ENCODE data around the gene NFYA.

DNA sequence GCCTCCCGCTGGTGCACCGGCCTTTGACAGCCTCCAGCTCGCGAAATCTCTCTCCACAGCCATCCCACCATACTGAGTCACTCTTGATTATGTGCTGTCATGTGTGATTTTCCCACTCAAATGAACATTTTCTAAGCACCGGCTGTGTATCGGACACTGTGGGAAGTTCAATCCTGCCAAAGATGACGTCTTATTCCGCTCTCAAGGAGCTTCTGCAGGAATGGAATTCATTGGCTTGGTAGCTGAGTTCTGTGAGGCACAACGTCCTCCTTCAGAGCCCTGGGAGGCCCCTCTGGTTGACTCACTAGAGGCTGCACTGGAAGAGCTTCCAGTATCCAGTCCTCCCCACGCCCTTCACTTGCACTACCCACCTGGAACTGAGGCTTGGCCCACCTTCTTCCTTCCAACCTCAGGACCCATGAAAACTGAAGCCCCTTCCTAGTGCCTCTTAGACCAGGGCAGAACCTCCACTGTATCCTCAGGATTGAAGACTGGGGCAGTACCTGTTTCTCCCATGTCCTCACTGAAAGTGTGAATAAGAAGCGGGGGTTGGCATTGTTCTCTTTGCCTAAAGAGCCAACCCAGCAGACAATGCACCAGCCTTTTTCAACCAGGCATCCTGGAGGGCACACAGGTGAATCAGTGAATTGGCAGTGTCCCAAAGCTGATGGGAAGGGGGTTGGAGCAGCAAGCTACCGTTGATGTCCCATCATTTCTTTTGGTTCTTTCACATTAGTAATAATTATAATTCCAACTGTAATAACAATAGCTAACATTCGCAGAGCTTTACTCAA is 35.5 kb upstream of the NFYA start:
- TF ChIP-seq, protein P1, sequence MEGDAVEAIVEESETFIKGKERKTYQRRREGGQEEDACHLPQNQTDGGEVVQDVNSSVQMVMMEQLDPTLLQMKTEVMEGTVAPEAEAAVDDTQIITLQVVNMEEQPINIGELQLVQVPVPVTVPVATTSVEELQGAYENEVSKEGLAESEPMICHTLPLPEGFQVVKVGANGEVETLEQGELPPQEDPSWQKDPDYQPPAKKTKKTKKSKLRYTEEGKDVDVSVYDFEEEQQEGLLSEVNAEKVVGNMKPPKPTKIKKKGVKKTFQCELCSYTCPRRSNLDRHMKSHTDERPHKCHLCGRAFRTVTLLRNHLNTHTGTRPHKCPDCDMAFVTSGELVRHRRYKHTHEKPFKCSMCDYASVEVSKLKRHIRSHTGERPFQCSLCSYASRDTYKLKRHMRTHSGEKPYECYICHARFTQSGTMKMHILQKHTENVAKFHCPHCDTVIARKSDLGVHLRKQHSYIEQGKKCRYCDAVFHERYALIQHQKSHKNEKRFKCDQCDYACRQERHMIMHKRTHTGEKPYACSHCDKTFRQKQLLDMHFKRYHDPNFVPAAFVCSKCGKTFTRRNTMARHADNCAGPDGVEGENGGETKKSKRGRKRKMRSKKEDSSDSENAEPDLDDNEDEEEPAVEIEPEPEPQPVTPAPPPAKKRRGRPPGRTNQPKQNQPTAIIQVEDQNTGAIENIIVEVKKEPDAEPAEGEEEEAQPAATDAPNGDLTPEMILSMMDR (IDR thresholded peaks at IDR 0.05): no peak
- no peak for TF ChIP-seq POLR2A (IDR thresholded peaks at IDR 0.05)

All from right lobe of liver (tissue), 4 donors.